Tibial nerve (tissue), 4 donors: Measurements from ENCODE around the gene TMC3. TPM values are rescaled to one million over a fixed set of nuclear protein-coding genes. Genes with fewer than 3 reads are reported as not detected.

Experiments
- DNase-seq, 2 donors: peaks; one replicate each; pipeline ENCODE4 v3.0.0-alpha.2; 2019; ENCODE audit warnings: low spot score in 2 of 2
- H3K27ac ChIP-seq, 4 donors: fragments of 200-600 bp; sonication (generic) in 3 of 4; one replicate each; pipeline ENCODE4 v1.5.1; 2017 to 2019; ENCODE audit warnings: mild to moderate bottlenecking in 1 of 4
- H3K27me3 ChIP-seq, 2 donors: fragments of 200-600 bp; sonication (generic) in 1 of 2; one replicate each; pipeline versions ENCODE4 v1.5.1 to v1.6.0; 2017 to 2019
- H3K36me3 ChIP-seq, 3 donors: fragments of 200-600 bp; sonication (generic); one replicate each; pipeline ENCODE4 v1.5.1; 2018 to 2019
- H3K4me1 ChIP-seq, 4 donors: fragments of 200-600 bp; sonication (generic) in 3 of 4; one replicate each; pipeline ENCODE4 v1.5.1; 2017 to 2019
- H3K4me3 ChIP-seq, 4 donors: fragments of 200-600 bp; sonication (generic) in 3 of 4; one replicate each; pipeline ENCODE4 v1.5.1; 2017 to 2019; ENCODE audit warnings: mild to moderate bottlenecking in 1 of 4, moderate library complexity in 1 of 4
- H3K9me3 ChIP-seq, 4 donors: fragments of 200-600 bp; sonication (generic) in 3 of 4; one replicate each; pipeline ENCODE4 v1.5.1; 2017 to 2019
- CTCF ChIP-seq, 5 experiments: fragments of 200-600 bp in 3 of 5; fragments of 450-650 bp in 2 of 5; sonication (generic) in 3 of 5; IDR thresholded peaks; one replicate each; pipeline ENCODE4 v1.5.1; 2016 to 2019; ENCODE audit warnings: antibody characterized with exemption in 5 of 5, mild to moderate bottlenecking in 3 of 5, moderate library complexity in 2 of 5
- EP300 ChIP-seq, 2 donors: sonication (generic); formaldehyde crosslinking; IDR thresholded peaks; one replicate each; pipeline ENCODE4 v1.6.1; 2017; ENCODE audit warnings: antibody characterized with exemption in 2 of 2, mild to moderate bottlenecking in 1 of 2
- POLR2A ChIP-seq, 2 donors: fragments of 450-650 bp; IDR thresholded peaks; one replicate each; pipeline ENCODE4 v1.6.1; 2017; ENCODE audit warnings: antibody characterized with exemption in 2 of 2, mild to moderate bottlenecking in 2 of 2, moderate library complexity in 2 of 2
- WGBS, 2 donors: methylation state at CpG; one replicate each; pipeline ENCODE4 v1.1.5; 2018; 5-methylcytosine and 5-hydroxymethylcytosine counted together
- total RNA-seq, 4 donors: library from RNA; depleted of rRNA; stranded (reverse); fragments of >200 nt; gene quantifications; one replicate each; pipeline ENCODE4 v1.1.0, GENCODE V29; 2016

The TMC3 gene
- total RNA-seq, 4 donors from 2014 or later, result not detected

- 89 to 92% methylated on average over 14 of the region's 14 CpGs for WGBS, 2 donors
- no peak overlapping the region for H3K4me3 ChIP-seq
- peaks cover 0 to 24% (median 14%) of the 10 kb centered on the region in 4 donors for H3K4me1 ChIP-seq
- no peak overlapping the region for H3K27ac ChIP-seq
- no peaks in the 10 kb centered on the region for H3K27me3 ChIP-seq
- no peaks in the 10 kb centered on the region for H3K9me3 ChIP-seq
- TF ChIP-seq EP300 (IDR thresholded peaks at IDR 0.05) (no peak), CTCF (IDR thresholded peaks at IDR 0.05) (no peak)
- H3K36me3 ChIP-seq, result peaks cover 0 to 84% (median 0%) of the 10 kb centered on the region in 3 donors
- no peak for DNase-seq
Observed at GRCh38 chr15:81315452-81316175, 58.4 kb downstream of the TMC3 start.

GRCh38 chr15:81314378-81314777 lies 59.6 kb downstream of the TMC3 start:
- 92% methylated on average over 5 of the region's 5 CpGs for WGBS, 2 donors
- no peaks in the 10 kb centered on the region for H3K9me3 ChIP-seq
- peaks cover 0 to 82% (median 0%) of the 10 kb centered on the region in 3 donors for H3K36me3 ChIP-seq
- no peak for DNase-seq
- no peak for TF ChIP-seq POLR2A (IDR thresholded peaks at IDR 0.05)
- TF ChIP-seq CTCF (IDR thresholded peaks at IDR 0.05), result no peak
- no peak for TF ChIP-seq EP300 (IDR thresholded peaks at IDR 0.05)
- no peak overlapping the region for H3K4me3 ChIP-seq
- peaks cover 0 to 24% (median 14%) of the 10 kb centered on the region in 4 donors for H3K4me1 ChIP-seq
- no peaks in the 10 kb centered on the region for H3K27me3 ChIP-seq
- H3K27ac ChIP-seq, result no peak overlapping the region

GRCh38 chr15:81313686-81314085 lies 60.3 kb downstream of the TMC3 start:
- peak overlapping the region in 3 of 4 donors; percentile 3 to 68 (median 8) for H3K27ac ChIP-seq
- H3K36me3 ChIP-seq, result peaks cover 0 to 82% (median 0%) of the 10 kb centered on the region in 3 donors

GRCh38 chr15:81312790-81313543 lies 61.0 kb downstream of the TMC3 start:
- peak; percentile 52 to 85 for DNase-seq
- peaks cover 0 to 82% (median 3%) of the 10 kb centered on the region in 3 donors for H3K36me3 ChIP-seq
- H3K27ac ChIP-seq, result peak overlapping the region in 3 of 4 donors; percentile 58 to 69 (median 68)

More at GRCh38 chr15:81313686-81314085, 60.3 kb downstream of the TMC3 start:
- no peak for TF ChIP-seq EP300 (IDR thresholded peaks at IDR 0.05)
- TF ChIP-seq CTCF (IDR thresholded peaks at IDR 0.05), result no peak
- no peak for TF ChIP-seq POLR2A (IDR thresholded peaks at IDR 0.05)
- Histone ChIP-seq H3K9me3 (no peaks in the 10 kb centered on the region), H3K4me3 (no peak overlapping the region), H3K4me1 (peaks cover 0 to 24% (median 14%) of the 10 kb centered on the region in 4 donors), H3K27me3 (no peaks in the 10 kb centered on the region)
- WGBS, 2 donors, result 89 to 91% methylated on average over 5 of the region's 5 CpGs
- no peak for DNase-seq

GRCh38 chr15:81311752-81312464 lies 62.1 kb downstream of the TMC3 start:
- no peaks in the 10 kb centered on the region for H3K9me3 ChIP-seq
- no peak for DNase-seq
- WGBS, 2 donors, result 78 to 85% methylated on average over 10 of the region's 10 CpGs
- H3K36me3 ChIP-seq, result peaks cover 0 to 80% (median 3%) of the 10 kb centered on the region in 3 donors
- peak overlapping the region in 3 of 4 donors; percentile 67 to 69 (median 68) for H3K27ac ChIP-seq
- H3K4me1 ChIP-seq, result peaks cover 0 to 24% (median 14%) of the 10 kb centered on the region in 4 donors
- TF ChIP-seq EP300 (IDR thresholded peaks at IDR 0.05) (peak in 1 of 2 donors; percentile 31), POLR2A (IDR thresholded peaks at IDR 0.05) (no peak)
- H3K27me3 ChIP-seq, result no peaks in the 10 kb centered on the region
- no peak overlapping the region for H3K4me3 ChIP-seq

More at GRCh38 chr15:81312790-81313543, 61.0 kb downstream of the TMC3 start:
- Histone ChIP-seq H3K27me3 (no peaks in the 10 kb centered on the region), H3K4me3 (no peak overlapping the region), H3K4me1 (peaks cover 0 to 24% (median 14%) of the 10 kb centered on the region in 4 donors), H3K9me3 (no peaks in the 10 kb centered on the region)
- WGBS, 2 donors, result 73 to 81% methylated on average over 22 of the region's 22 CpGs
- TF ChIP-seq EP300 (IDR thresholded peaks at IDR 0.05) (peak in 1 of 2 donors; percentile 83), POLR2A (IDR thresholded peaks at IDR 0.05) (no peak)
